Pons (tissue), 1 donor: ENCODE results near the gene KCNV2.
A peak's percentile ranks its signal among the peaks of the same experiment; 100 is the strongest.

ENCODE experiments used
- DNase-seq: peaks from one replicate; pipeline ENCODE4 v3.0.0-alpha.2; 2016; ENCODE audit warnings: low spot score

KCNV2 gene

DNA sequence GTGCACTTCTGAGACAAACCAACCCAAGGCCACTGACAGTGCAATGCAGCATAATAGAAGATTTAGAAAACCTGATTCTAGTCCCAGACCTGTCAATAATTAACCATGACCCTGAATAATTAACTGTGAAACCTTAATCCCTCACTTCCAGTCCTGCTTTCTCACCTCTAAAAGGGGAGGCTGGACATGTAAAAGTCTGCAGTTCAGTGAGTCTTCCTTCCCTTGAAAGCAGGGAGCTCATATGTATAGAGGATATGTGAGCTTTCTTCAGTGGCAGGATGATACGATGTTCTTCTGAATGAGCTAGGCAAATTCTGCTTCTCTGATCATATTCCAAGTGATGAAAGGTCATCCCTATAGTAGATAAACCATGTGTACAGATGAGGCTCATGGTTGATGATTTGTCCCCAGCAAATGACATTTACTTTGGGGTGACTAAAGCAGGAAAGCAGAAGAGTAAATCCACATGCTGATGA, 2.9 kb downstream of the KCNV2 start:
- no peak for DNase-seq

DNA sequence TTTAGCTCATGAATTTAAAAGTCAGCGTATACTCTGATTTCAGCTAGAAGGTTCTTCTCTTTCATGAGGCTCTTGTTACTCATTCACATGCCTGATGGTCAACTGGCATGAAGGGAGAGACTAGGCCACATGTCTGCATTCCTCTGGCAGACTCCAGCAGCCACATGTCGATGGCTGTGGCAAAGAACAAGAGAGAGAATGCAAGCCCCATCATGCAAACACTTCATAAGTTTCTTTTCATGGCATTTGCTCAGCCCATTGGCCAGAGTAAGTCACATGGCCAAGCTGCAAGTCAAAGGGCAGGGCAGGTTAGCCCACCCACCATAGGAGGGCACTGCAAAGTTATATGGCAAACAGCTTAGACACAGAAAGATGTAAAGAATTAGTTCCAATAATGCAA, 5.4 kb downstream of the KCNV2 start:
- DNase-seq: no peak

DNA sequence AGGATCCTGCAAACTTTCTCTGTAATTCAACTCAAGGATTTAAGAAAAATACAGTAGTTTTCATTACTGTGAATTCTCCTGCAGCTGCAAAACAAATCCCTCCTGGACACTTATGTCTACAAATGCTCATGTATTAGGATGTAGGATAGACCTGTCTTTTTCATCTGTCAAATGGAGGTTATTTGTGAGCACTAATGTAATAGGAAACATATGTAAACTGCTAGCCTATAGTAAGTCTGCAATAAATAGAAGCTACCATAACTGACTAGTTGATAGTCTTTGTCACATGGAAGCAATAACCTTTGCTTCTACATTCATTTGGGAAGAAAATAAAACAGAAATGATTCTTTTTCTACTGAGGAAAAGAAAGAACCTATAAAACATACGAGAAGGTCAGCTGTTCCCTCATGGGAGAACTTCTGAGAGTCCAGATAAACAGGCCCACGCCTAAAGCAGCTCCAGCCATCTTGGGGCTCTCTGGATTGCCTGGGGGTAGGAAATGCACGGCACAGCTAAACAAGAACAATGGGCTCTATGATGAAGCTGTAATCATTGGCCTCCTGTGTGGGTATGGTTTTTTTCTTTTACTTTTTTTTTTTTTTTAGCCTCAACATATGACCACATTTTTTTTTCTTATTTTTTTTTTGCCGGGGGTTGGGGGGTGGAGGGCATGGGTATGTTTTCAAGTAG, 6.2 kb downstream of the KCNV2 start:
- no peak for DNase-seq

DNA sequence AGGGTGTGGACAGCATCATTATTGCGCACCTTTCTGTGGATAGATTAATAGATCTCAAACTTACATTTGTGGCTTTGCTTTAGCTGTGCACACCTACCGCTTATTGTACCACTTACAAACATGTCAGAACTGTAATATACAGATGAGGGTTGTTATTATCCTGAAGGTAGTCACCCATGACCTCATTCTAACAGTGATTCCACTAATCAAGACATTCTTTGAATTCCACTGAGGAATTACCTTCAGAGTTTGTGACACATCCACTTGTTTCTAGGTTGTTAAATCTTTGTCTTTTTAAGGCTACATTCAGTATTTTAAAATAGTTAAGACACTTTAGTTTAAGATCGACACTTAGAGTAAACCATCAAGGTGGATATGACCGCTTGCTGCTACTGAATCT, 7.8 kb downstream of the KCNV2 start:
- no peak for DNase-seq

DNA sequence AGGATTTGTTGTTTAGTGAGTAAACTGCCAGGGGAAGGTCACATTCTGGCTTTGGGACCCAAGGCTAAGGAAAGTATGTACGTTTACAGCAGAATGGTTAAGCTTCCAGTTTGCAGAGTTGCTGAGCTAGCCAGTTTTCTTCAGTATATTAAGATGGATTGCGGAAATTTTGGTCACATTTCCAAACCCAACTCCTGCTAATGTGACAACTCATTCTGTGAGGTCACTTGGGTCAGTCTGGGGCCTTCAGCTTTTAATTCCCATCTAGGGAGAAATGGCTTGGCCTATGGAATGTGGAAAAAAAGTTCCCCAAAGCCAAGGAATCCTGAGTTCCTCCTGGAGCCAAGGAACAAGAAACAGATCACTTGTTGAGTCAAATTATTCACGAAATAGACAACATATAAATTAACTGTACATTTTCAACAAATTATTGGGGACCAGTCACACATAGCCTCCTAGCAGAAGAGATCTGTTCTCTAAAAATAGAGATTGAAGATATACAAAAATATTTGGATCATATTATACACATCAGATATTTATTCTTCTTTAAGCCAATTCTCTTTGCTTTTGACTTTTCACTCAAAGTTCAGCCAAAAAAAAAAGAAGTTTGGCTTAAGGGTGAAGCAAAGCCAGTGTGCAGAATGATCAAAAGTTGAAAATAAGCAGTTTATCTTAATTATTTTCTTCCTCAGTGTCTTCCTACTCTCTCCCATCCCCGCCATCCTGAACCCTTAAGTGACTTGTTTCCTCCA, 8.8 kb downstream of the KCNV2 start:
- DNase-seq: no peak

DNA sequence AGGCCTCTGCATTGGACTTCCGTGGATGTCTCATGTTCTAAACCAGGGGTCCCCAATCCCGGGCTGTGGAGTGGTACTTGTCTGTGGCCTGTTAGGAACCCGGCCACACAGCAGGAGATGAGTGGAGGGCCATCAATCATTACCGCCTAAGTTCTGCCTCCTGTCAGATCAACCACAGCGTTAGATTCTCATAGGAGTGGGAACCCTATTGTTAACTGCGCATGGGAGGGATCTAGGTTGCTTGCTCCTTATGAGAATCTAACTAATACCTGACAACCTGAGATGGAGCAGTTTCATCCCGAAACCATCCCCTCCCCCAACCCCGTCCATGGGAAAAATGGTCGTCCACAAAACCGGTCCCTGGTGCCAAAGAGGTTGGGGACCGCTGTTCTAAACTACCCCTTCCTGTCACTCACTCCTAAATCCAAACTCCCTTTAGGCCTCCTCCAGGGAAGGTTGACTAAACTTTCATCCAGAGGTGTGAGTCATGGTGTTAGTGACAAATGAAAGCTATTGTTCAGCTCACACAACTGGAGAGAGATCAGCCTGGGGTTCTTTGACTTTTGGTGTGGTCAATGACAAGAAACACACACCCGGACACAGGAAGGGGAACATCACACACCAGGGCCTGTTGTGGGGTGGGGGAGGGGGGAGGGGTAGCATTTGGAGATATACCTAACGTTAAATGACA, 9.5 kb downstream of the KCNV2 start:
- no peak for DNase-seq

DNA sequence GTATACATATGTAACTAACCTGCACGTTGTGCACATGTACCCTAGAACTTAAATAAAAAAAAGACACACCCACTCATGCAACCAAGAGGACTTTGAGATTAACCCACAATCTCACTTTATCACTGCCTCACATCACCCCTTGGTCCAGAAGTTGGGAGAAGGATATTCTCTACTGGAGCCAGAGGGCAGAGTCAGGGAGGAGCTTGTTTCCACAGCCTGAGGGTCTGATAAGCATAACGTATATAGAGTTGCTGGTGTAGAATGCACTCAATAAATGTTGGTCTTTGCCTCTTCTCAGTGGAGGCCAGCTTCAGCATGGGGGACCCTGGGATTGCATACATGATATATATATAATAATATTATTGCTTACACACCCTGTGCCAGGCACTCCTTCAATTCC, 10.1 kb downstream of the KCNV2 start:
- DNase-seq: no peak

DNA sequence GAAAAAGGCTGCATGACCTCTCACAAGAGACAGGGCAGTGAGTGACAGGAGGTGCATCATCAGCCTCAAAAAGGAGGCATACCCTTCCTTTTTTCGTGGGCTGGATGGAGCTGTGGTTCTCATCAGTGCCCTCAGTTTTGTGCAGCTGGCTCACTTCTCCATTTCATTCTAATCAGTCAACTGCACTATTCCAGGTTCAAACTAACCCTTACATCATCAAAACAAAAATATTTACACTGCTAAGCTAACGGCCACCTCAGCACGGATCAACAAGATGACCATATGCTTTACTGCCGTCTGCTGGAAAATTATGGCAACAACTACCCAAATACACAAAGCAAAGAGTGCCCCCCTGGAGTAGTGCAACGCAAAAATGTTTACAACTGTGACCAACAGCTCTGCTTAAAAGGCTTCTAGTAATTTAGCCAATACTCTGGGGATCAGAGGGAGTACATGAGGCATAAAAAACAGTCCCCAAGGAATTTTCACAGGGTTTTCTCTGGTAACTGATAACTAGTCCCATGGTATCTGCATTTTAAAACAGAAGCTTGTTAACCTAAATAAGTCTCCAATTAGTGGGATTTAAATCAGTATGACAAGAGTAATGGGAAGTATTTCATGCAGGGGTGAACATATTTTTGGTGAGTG, 10.8 kb downstream of the KCNV2 start:
- DNase-seq: peak; percentile 52

DNA sequence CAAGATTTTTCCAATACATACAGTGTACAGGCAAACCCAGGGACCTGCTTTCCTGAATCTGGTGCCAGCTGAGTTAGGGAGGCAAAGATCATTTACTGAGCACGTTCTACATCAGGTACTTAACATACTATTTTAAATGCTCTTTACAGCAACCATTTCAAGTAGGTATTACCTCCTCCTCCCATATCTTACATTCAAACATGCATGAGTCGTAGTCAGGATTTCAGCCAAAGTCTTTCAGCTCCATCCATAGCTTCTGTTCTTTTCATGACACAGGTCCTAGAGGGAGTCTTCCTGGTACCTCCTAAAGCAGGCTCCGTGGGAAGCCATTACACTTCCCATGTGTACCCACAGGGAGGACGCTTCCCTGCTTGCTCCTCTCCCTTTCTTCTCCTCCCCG, 11.7 kb downstream of the KCNV2 start:
- no peak for DNase-seq

DNA sequence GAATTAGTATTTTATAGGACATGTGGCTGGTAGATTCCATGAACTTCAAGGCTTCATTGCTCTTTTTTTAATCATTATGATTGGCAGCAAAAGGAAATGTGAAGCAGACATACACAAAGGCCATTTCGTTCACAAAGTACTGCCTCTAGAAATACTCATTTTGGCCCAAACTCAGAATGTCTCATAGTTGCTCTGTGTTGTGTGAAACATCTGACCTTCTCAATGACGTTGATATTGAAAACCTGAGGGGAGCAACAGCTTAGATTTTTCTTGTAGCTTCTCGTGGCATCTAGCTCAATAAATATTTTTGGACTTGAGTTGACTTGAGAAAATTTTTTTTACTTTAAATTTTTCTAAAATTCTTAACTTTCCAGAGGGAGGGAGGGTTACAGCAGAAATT, 12.4 kb downstream of the KCNV2 start:
- no peak for DNase-seq

DNA sequence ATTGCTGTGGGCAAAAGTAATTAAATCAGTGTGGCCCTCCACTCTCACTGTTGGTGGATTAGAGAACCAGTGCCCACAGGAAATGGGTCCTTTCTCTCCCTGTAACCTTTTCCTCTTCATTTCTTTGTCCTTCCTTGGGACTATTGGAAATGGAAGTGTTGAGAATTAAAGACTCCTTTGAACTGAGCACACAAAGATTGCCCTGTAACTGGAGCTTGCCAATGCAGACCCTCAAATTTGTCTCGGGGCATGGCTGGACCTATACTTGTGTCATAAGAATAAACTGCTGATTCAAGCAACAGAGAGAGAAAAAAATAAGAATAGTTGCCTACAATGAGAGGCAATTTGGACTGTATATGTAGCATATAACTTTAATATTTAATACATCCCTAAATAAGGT, 13.7 kb downstream of the KCNV2 start:
- DNase-seq: no peak

DNA sequence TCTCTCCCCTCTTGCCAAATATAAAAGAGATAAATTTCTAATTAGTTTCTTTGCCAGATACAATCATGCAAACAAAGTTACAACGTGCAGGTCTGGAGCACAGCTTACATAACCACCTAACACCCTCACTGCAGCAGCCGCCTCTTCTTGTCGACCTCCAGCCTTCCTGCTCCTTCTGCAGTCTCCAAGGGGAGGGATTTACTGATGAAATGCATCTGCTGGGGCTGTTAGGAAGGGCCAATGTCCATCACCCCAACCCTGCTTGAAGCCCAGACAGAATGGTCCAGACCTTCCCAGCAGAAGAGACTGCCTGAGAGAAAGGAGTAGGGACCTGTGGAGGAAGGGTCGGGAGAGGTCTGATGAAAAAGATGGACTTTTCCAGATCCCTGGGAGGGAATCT, 15.2 kb downstream of the KCNV2 start:
- no peak for DNase-seq

DNA sequence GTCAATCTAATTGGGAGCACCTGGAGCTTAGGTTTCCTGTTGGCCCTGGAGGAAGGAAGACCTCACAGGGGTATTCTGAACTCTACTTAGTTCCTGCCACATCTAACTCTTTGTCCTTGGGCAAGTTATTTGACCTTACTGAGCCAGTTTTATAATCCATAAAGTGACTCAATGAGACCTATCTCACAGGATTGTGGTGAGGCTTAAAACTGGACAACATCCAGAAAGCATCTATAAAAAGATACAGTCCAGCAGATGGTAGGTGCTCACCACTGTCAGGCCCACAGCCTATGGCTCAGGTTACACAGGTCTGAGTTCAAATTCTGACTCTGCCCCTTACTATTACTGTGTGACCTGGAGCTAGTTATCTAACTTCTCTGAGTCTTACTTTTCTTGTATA, 23.3 kb downstream of the KCNV2 start:
- no peak for DNase-seq

DNA sequence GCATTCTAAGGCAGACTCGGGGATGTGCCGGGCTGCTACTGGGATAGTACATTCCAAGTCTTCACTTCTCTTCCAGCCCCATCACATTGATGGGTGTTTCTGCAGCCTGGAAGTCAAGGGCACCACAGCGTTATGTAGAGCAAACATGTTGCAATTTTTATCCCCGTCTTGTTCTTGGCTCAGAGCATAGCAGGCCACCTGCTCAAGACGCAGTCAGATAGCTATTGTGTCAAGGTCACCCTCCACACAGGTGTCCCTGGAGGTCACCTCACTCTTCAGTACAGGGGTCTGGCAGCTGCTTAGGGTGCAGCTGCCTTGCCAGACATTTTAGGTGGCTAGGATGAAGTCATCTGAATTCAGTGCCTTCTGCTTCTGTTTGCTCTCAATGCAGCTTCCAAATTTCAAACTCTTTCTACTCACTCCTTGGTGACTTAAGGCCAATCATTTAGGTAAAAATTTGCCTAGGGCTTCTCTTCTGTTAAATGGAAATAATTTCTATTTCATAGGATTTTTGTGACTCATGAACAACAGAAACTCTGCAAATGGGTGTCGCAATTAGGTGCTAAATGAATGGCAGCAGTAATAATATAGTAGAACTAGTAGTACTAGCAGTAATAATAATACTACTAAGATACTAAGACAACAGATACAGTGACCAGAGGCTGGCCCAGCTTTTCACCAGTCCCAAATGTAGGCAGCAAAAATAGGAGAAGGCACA, 24.3 kb downstream of the KCNV2 start:
- DNase-seq: peak; percentile 11

DNA sequence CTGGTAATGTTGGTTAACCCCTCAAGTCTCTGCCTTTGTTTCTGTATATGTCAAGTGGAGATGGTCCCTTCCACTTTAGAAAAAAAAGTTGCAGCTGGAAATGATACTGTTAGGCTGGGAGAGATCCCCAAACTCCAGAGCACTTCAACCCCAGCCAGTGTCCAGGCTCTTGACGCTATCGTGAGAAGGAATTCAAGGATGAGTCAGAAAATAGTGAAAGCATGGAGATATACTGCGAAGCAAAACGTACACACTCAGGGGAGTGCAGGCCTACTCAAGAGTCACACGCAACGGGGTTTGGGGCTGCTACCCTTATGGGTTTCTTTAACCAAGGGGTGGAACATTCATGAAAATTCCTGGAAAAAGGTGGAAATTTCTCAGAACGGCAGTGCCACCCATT, 24.9 kb downstream of the KCNV2 start:
- no peak for DNase-seq

DNA sequence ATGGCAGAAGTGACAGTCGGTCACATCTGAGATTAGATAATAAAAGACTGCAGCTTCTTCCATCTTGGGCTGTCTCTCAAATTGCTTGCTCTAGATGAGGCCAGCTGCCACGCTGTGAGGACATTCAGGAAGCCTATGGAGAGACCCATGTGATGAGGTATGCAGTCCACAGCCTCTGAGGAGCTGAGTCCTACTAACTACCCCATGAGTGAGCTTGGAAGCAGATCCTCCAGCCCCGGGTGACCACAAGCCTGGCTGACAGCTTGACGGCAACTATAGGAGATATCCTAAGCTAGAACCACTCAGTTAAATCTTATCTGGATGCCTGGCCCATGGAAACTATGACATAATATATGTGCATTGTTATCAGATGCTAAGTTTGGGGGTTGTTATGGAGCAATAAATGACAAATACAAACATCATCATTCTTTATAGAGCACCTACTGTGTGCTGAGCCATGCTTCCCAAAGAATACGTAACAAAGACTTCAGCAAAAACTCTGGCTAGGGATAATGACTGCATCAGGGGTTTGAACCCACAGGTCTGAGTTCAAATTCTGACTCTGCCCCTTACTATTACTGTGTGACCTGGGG, 26.7 kb downstream of the KCNV2 start:
- no peak for DNase-seq

DNA sequence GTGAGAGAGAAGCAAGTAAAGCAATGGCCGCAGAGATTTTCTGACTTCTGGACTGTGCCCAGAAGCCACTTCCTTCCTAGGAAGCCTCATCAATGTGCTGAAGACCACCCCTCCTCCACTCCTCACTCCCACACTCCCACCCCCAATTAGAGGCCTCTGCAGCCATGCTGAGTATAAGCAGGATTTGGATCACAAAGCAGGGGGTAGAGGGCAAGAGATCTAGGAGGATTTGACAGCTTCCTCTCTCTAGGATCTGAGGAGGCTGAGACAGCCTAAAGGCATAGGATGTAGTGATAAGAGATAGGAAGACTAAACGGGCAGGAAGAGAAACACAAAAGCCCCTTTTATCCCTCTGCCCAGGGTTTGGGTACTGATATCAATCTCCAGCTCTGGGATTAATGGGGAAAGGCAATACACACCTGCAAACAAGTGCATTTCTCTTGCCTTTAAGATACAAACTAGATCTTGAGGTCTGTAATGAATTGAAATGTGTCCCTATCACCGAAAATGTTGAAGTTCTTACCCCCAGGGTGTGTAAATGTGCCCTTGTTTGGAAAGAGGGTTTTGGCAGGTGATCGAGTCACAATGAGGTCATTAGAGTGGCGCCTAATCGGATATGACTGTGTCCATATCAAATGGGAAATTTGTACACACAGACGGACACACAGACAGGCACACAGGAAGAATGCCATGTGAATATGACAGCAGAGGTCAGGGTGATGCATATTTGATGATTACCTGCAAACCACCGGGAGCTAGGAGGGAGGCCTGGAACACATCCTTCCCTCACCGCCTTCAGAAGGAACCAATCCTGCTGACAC, 28.5 kb downstream of the KCNV2 start:
- no peak for DNase-seq

DNA sequence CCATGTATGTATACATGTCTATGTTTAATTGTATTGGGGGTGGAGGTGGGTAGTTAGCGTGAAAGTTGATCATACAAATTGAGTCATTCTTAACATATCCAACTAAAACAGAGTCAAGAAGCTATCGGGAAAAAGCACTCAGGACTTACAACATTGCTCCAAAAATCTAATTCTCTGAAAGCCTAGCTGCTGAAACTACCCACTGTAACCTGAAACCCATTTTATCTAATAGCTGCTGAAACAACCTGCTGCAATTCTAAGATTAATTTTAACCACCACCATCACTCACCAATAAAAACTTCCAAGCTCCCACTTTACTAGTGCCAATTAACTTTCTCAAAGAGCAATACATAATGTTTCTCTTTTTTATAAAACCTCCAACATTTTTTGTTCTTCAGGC, 32.2 kb downstream of the KCNV2 start:
- DNase-seq: no peak

DNA sequence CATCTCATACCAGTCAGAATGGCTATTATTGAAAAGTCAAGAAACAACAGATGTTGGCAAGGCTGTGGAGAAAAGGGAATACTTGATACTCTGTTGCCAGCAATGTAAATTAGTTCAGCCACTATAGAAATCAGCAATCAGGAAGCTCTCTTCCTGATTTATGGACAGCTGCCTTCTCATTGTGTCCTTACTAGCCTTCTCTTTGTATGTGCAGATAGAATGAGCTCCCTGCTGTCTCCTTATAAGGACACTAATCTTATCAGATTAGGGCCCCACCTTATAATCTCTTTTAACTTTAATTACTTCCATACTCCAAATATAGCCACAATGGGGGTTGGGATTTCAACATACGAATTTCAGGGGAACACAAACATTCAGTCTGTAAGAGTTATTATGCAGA, 38.0 kb downstream of the KCNV2 start:
- no peak for DNase-seq

DNA sequence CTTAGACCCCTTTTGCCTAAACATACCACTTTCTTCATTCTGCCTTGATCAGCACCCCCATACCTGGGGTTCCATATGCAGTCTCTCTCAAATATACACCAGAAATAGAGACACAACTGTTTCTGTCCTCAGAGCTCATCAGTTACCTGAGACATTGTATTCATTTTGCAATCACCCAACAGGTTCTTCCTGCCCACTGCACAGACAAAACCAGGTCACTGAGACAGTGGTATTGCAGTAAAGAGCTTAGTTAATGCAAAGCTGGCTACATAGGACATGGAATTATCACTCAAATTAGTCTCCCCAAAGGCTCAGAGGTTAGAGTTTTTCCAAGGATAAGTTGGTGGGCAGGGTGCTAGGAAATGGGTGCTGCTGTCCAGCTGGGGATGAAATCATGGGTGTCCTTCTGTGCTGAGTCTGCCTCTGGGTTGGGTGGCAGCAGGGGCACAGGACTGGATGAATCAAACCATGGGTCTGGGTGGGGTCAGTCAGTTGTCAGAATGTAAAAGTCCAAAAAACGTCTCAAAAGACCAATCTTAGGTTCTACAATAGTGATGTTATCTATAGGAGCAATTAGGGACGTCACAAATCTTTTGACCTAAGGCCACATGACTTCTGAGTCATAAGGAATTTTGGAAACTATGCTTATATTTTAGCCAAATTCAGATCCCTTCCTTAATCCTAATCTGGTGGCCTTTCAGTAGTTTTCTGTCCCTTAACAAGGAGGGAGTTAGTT, 41.0 kb downstream of the KCNV2 start:
- DNase-seq: no peak
